Measurements from ENCODE around the gene TNFAIP8L3. TPM values are rescaled to one million over a fixed set of nuclear protein-coding genes. Genes with fewer than 3 reads are reported as not detected.
A peak's percentile ranks its signal among the peaks of the same experiment; 100 is the strongest.
"Not testable (repeated sequence)": the region's sequence is repeated elsewhere in the genome, so short reads cannot be mapped to it uniquely, and the experiment has no call there.

Gene TNFAIP8L3
- 10.8 TPM for total RNA-seq

GRCh38 chr15:51094606-51095569 lies at the start of gene TNFAIP8L3:
TSS of gene TNFAIP8L3 (minus strand) at chr15:51094906. CDS start at chr15:51094595, 311 bp downstream.
- DNase-seq (ENCODE audit: low spot score) (no peak), ATAC-seq (peak; percentile 47)
- intact Hi-C loops (cut with DNase I) = no loop called here

DNA sequence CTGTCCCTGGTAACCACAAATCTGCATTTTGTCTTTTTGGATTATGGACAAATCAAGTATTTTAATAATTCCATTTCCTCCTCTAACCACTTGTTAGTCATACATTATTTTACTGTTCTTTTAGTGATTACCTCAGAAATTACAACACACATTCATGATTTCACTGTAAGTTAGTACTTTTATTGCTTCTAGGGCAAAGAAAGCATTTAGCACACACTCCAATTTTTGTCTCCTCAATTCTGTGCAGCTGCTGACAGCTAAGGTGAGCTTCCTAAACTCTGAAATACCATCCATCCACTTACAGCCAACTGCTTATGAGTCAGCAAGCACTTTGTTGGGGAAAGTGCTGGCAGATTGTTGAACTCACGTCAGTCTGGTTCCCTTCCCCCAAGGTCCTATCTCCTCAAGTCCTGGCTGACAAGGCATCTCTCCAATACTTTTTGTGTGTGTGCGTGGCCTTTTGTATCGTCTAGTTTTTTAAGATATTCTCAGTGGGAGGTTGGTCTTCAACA lies 49.4 kb upstream of the TNFAIP8L3 start:
- no peak for ATAC-seq
- intact Hi-C loops (cut with DNase I) = no loop called here
- DNase-seq (ENCODE audit: low spot score) = no peak

DNA sequence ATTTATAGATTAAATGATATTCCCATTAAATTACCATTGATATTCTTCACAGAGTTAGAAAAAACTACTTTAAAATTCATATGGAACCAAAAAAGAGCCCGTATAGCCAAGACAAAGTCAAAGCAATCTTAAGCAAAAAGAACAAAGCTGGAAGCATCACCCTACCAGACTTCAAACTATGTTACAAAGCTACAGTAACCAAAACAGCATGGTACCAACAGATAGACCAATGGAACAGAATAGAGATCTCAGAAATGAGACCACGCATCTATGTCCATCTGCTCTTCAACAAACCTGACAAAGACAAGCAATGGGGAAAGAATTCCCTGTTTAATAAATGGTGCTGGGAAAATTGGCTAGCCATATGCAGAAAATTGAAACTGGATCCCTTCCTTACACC lies 45.6 kb upstream of the TNFAIP8L3 start:
- DNase-seq (ENCODE audit: low spot score); intact Hi-C loops (cut with DNase I); ATAC-seq: not testable (repeated sequence)

GRCh38 chr15:51139091-51139490 lies 44.4 kb upstream of the TNFAIP8L3 start:
- intact Hi-C loops (cut with DNase I) = no loop called here
- DNase-seq (ENCODE audit: low spot score) (no peak), ATAC-seq (no peak)

DNA sequence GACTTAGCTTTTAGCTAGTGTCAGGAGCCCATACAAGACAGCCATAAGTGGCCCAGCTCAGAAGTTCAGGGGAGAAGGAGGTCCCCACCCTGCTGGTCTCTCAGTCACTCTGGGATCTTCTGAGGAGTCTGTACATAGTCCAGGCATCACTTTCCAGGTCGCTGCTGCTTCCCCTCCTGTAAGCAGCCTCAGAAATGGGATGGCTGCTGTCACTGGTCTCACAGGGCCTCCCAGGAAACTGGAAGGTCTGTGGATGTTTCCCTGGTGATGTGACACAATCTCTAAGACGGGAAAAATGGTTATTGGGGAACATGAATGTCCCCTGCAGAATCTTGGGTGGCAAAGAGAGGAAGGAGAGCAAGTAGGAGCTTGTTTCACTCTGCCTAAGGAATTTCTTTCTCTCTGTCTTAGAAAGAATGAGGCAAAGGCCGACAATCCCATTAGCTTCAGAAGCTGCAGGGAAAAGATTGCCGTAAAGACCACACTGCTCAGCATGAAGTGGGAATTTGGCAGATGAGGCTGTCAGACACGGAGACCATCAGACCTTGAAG lies 43.2 kb upstream of the TNFAIP8L3 start:
- intact Hi-C loops (cut with DNase I) = no loop called here

DNA sequence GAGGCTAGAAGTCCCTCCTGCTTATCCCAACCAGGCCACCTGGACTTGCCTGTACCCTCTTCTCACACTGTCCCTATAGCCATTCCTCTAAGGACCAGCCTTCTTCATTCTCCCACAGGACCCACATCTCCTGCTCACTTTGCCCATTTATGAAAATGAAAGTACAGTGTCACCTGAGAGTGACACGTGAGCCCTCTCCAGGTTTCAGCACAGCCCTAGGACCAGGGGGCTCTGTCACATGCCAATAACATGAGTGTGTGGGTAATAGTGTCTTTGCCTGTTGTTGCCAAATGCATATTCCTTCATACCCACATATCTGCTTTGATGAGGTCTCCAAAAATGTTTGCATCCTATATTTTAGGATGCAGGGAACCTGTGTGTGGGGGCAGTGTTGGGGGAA lies 42.3 kb upstream of the TNFAIP8L3 start:
- intact Hi-C loops (cut with DNase I) = no loop called here
- ATAC-seq (no peak), DNase-seq (ENCODE audit: low spot score) (no peak)

More for the DNA sequence above, 43.2 kb upstream of the TNFAIP8L3 start:
- no peak for ATAC-seq
- no peak for DNase-seq (ENCODE audit: low spot score)

GRCh38 chr15:51135276-51135675 lies 40.6 kb upstream of the TNFAIP8L3 start:
- intact Hi-C loops (cut with DNase I) = no loop called here
- no peak for ATAC-seq
- DNase-seq (ENCODE audit: low spot score) = no peak

DNA sequence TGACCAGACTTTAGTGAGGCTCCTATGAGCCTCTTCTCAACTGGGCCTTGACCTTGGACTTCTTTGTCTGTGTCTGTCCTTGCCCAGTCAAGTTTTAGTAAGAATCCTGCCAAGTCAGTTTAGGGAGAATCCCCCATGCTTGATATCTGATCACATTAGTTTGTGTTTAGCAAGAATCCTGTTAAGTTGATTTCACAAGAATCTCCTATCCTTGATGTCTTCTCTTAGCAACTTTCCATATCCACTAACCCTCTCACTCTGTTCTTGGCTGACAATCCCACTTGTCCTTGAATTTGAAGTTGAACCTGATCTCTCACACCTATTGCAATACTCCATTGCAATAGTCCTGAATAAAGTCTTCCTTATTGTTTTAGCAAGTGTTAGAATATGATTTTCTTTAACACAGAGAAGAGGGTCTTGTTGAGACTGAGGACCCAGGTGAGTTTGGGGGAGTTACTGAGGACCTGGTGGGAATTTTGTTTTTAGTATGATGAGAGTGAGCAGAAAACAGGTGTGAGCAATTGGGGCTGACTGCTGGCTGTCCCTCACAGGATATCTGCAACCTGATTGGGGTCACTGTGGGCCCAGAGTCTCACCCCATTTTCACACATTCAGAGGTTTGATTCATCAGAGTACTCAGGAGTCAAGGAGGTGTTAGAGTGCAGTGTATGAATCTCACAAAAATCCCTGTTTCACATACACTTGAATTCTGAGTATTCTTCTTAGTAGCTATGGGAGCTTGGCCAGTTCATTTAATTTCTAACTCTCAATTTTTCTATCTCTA lies 39.9 kb upstream of the TNFAIP8L3 start:
- peak; percentile 29 for ATAC-seq
- intact Hi-C loops (cut with DNase I) = no loop called here
- DNase-seq (ENCODE audit: low spot score) = no peak

- peak; percentile 59 for ATAC-seq
- DNase-seq (ENCODE audit: low spot score) = no peak
- intact Hi-C loops (cut with DNase I) = no loop called here
These were observed 38.5 kb upstream of the TNFAIP8L3 start for GRCh38 chr15:51133140-51133765.

DNA sequence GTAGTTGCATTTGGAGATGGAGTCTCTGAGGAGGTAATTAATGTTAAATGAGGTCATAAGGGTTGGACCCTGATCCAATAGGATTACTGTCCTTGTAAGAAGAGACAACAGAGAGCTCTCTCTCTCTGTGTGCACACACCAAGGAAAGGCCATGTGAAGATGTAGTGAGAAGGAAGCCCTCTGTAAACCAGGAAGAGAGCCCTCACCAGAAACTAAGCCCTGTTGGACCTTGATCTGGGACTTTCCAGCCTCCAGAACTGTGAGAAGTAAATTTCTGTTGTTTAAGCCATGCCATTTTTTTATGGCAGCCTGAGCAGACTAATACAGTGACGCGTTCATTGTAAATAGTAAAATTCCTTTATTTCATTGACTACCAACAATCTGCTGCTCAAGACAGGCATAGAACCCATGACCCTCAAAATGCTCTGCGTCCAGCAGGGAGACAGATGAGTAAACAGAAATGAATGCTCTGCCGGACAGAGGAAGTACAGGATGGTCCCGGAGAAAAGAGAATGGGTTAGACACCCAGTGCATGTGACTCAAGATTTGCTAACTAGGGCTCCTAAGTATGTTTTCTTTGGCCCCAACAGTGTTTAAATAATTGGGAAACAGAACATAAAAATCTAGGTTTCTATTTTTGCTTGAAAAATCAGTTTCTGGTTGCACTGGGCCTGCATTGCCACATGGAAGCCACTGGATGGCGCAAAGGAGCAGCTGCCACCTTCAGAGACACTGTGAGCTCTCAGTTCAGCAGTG lies 37.9 kb upstream of the TNFAIP8L3 start:
- intact Hi-C loops (cut with DNase I) = no loop called here
- DNase-seq (ENCODE audit: low spot score) = peak; percentile 75
- ATAC-seq = peak; percentile 96

DNA sequence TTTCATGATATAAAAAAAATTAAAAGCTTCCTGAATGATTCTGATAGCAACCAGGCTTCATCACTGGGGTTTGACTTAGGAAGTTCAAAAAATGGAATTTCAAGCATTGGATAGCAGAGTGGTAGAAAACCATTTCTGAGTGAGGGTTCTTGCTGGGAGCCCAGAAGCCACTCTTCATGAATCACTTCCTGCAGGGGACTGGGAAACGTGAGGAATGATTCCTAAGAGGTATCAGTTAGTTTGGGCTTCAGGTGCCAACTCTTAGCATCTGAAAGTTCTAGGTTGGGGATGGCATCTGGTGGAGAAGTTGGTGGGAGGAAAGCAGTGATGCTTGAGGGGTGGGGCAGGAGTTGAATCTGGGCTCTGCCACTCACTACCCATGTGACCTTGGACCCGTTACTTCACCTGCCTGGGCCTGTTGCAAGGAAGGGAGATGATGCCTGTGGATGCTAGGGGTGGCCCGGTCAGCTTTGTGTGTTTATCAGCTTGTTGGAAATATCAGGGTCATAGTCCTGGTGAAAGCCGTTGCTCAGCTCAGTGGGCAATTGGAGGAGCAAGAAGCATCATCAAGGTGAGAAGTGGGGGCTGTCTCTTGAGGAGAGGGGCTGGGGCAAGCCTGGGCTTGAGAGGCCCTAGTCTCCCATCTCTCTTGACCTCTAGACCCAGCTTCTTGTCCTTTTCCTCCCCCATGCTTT lies 37.0 kb upstream of the TNFAIP8L3 start:
- intact Hi-C loops (cut with DNase I) = no loop called here
- DNase-seq (ENCODE audit: low spot score) (no peak), ATAC-seq (no peak)

- DNase-seq (ENCODE audit: low spot score) = no peak
- no peak for ATAC-seq
- intact Hi-C loops (cut with DNase I) = no loop called here
These were observed 35.6 kb upstream of the TNFAIP8L3 start for GRCh38 chr15:51130344-51130743.

GRCh38 chr15:51129535-51130188 lies 35.0 kb upstream of the TNFAIP8L3 start:
- no peak for ATAC-seq
- intact Hi-C loops (cut with DNase I) = no loop called here

GRCh38 chr15:51128701-51129100 lies 34.0 kb upstream of the TNFAIP8L3 start:
- DNase-seq (ENCODE audit: low spot score) = no peak
- intact Hi-C loops (cut with DNase I) = no loop called here
- ATAC-seq = no peak

More at GRCh38 chr15:51129535-51130188, 35.0 kb upstream of the TNFAIP8L3 start:
- no peak for DNase-seq (ENCODE audit: low spot score)

GRCh38 chr15:51126842-51127241 lies 32.1 kb upstream of the TNFAIP8L3 start:
- intact Hi-C loops (cut with DNase I) = no loop called here
- ATAC-seq (no peak), DNase-seq (ENCODE audit: low spot score) (no peak)

DNA sequence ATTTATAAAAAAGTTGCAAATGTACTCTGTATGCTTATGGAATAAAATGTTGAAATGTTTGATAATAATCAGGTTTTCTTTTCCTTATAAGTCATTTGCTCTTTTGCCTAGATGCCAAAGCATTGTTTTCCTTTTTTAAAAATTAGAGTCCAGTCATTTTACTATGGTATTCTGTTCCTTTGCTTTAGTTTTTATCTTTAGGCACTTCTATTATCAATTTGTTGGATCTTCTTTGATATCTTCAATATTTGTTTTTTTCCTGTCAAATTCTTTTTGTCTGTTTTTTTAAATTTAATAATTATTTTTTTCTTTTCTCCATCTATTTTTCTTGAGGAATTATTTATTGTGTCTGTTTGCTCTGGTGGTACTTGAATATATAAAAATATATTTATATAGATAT lies 28.3 kb upstream of the TNFAIP8L3 start:
- ATAC-seq; intact Hi-C loops (cut with DNase I); DNase-seq (ENCODE audit: low spot score): not testable (repeated sequence)

DNA sequence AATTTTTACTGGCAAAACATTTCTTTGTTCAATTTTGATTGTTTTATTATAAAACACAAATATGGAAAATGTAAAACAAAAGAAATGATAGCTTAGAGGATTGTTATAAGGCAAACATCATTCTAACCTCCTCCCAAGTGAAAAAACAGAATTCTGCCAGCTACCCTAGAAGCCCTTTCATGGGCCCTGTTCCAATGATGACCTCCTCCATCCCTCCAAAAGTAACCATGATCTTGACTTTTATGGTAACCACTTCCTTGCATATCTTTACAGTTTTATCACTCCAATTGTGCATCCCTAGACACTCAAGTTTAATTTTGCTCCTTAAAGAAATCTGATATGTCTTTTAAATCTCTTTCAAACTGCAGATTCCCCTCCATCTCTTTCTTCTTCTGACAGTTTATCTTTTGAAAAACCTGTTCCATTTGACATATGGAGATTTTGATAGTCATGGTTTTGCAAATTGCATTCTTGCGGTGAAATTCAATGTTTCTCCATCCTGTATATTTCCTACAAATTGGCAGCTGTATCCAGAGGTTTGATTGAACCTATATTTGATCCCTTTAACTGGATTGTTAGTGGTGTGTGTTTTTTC lies 27.0 kb upstream of the TNFAIP8L3 start:
- ATAC-seq = no peak
- no peak for DNase-seq (ENCODE audit: low spot score)
- intact Hi-C loops (cut with DNase I) = no loop called here

All from sciatic nerve (tissue), 2 donors.